HG03280 (cell line): Measurements from ENCODE around the gene SPHK2.
"Not testable (repeated sequence)": the region's sequence is repeated elsewhere in the genome, so short reads cannot be mapped to it uniquely, and the experiment has no call there.

Experiments
- ATAC-seq: cut with Tn5 transposase; IDR thresholded peaks from one replicate; pipeline ENCODE4 v1.9.1; 2021; ENCODE audit warnings: mild to moderate bottlenecking, moderate library complexity; ENCODE audit not compliant: unreplicated experiment

Gene SPHK2

DNA sequence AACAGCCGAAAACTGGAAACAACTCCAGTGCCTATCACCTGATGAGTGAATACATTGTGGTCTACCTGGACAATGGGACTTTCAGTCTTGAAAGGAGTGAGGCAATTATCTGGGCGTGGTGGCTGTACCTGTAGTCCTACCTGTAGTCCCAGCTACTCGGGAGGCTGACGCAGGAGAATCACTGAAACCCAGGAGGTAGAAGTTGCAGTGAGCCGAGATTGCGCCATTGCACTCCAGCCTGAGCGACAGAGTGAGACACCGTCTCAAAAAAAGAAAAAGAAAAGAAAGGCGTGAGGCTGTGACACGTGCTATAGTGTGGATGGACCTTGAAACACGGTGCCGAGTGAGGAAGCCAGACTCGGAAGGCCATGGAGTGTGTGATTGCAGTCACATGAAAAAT lies 57.6 kb downstream of the SPHK2 start:
- ATAC-seq: no peak

DNA sequence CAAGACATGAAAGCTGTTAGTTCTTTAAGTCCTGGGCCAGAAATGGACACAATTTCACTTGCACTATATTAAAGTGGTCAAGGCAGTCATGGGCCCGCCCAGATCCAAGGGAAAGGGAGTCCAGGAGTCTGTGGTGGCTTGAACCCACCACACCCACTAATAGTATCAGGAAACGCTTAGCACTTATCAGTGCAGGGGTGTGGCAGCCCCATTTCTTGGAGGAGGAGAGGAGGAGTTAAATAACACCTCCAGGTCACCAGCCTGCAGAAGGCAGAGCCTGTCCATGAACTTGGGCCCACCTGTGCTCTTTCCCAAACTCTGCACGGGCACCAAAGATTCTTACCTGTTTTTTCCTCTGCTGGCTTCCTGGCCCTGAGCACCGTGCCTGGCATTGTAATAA lies 58.9 kb downstream of the SPHK2 start:
- ATAC-seq: no peak

DNA sequence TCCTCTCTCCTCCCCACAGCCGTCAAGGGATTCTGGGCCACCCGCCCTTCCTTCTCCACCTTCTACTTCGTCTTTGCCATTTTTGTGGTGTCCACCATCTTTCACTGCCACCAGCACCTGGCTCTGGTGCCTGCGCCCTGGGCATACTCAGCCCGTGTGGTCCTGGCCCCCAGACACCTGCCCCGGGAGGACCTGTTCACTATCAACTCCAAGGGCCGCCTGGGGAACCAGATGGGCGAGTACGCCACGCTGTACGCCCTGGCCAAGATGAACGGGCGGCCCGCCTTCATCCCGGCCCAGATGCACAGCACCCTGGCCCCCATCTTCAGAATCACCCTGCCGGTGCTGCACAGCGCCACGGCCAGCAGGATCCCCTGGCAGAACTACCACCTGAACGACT lies 60.7 kb downstream of the SPHK2 start:
- ATAC-seq: not testable (repeated sequence)
